Mesendoderm (in vitro differentiated cells): ENCODE data around the gene TMEM175.
"Not testable (repeated sequence)": the region's sequence is repeated elsewhere in the genome, so short reads cannot be mapped to it uniquely, and the experiment has no call there.

Experiments
- DNase-seq: peaks from one replicate; pipeline ENCODE4 v3.0.0; 2013
- H2AK5ac ChIP-seq: 2 replicates; pipeline ENCODE4 v1.6.1; 2013; ENCODE audit warnings: low read length, inconsistent platforms
- H2BK120ac ChIP-seq: 2 replicates; pipeline ENCODE4 v1.6.1; 2013; ENCODE audit warnings: low read depth, mild to moderate bottlenecking, low read length, moderate library complexity, mixed read lengths
- H2BK15ac ChIP-seq: replicated peaks from 2 replicates; pipeline ENCODE4 v1.6.1; 2013; ENCODE audit warnings: low read depth, mild to moderate bottlenecking, moderate library complexity
- H2BK5ac ChIP-seq: 2 replicates; pipeline ENCODE4 v1.6.1; 2013; ENCODE audit warnings: low read length, inconsistent platforms
- H3K18ac ChIP-seq: 2 replicates; pipeline ENCODE4 v1.6.1; 2013; ENCODE audit warnings: mild to moderate bottlenecking, low read length, mixed read lengths
- H3K23ac ChIP-seq: one replicate; pipeline ENCODE4 v1.6.1; 2013; ENCODE audit warnings: low read length
- H3K27ac ChIP-seq: 2 replicates; pipeline ENCODE4 v1.5.1; 2013; ENCODE audit warnings: low read depth, mild to moderate bottlenecking, inconsistent platforms, low read length, moderate library complexity
- H3K27me3 ChIP-seq: 2 replicates; pipeline ENCODE4 v1.6.1; 2013; ENCODE audit warnings: low read length, control low read depth, mild to moderate bottlenecking, inconsistent platforms; ENCODE audit not compliant: insufficient read depth, poor library complexity
- H3K36me3 ChIP-seq: 2 replicates; pipeline ENCODE4 v1.6.1; 2013; ENCODE audit warnings: low read length, inconsistent platforms; ENCODE audit not compliant: control insufficient read depth, insufficient read depth
- H3K4ac ChIP-seq: one replicate; pipeline ENCODE4 v1.6.1; 2013; ENCODE audit warnings: low read depth, mild to moderate bottlenecking, low read length, moderate library complexity
- H3K4me1 ChIP-seq: 2 replicates; pipeline ENCODE4 v1.6.1; 2013; ENCODE audit warnings: low read depth, low read length, inconsistent platforms; ENCODE audit not compliant: control insufficient read depth
- H3K4me2 ChIP-seq: 2 replicates; pipeline ENCODE4 v1.6.1; 2013; ENCODE audit warnings: low read length
- H3K4me3 ChIP-seq: 2 replicates; pipeline ENCODE4 v1.5.1; 2013; ENCODE audit warnings: mild to moderate bottlenecking, low read length
- H3K56ac ChIP-seq: one replicate; pipeline ENCODE4 v1.6.1; 2013; ENCODE audit warnings: low read length
- H3K79me1 ChIP-seq: 2 replicates; pipeline ENCODE4 v1.6.1; 2013; ENCODE audit warnings: low read length, inconsistent platforms
- H3K79me2 ChIP-seq: 2 replicates; pipeline ENCODE4 v1.6.1; 2013; ENCODE audit warnings: mild to moderate bottlenecking, low read length; ENCODE audit not compliant: control insufficient read depth, insufficient read depth
- H3K9ac ChIP-seq: 2 replicates; pipeline ENCODE4 v1.6.1; 2013; ENCODE audit warnings: low read length, inconsistent platforms
- H4K5ac ChIP-seq: one replicate; pipeline ENCODE4 v1.6.1; 2013; ENCODE audit warnings: low read length
- H4K8ac ChIP-seq: one replicate; pipeline ENCODE4 v1.6.1; 2013; ENCODE audit warnings: low read depth, mild to moderate bottlenecking, control low read depth, low read length, moderate library complexity
- WGBS: extraction: QIAGEN DNeasy Blood & Tissue Kit; methylation state at CpG from one replicate; pipeline ENCODE4 v1.1.7; 2013; ENCODE audit warnings: low lambda C conversion rate, missing lambda C conversion rate; ENCODE audit not compliant: insufficient coverage; ENCODE audit errors: extremely low coverage; 5-methylcytosine and 5-hydroxymethylcytosine counted together

The TMEM175 gene

DNA sequence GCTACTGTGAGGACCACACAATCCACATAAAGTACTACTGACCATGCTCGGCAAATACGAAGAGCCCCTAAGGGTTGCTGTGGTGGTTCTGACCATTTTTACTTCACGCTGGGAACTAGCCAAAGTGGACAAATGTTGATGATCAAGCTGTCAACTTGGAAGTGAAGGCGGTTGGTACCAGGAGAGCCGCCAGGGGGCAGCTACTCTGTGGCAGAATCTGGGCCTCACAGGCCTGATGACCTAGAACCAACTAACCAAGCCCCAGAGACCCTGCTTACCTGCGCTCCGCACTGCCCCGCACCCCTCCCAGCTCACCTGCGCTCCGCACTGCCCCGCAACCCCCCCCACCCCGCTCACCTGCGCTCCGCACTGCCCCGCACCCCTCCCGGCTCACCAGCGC is 5.7 kb upstream of the TMEM175 start:
- Histone ChIP-seq H2AK5ac (no peak overlapping the region), H2BK5ac (no peak overlapping the region), H3K23ac (no peak overlapping the region), H4K5ac (no peak overlapping the region), H3K9ac (no peak overlapping the region), H3K56ac (no peak overlapping the region), H3K4ac (no peak overlapping the region), H3K27me3 (no peaks in the 10 kb centered on the region), H2BK15ac (no peak overlapping the region), H3K79me1 (peaks cover 26% of the 10 kb centered on the region), H3K4me1 (peaks cover 4% of the 10 kb centered on the region), H3K18ac (no peak overlapping the region), H3K36me3 (no peaks in the 10 kb centered on the region), H2BK120ac (no peak overlapping the region), H3K4me3 (no peak overlapping the region), H4K8ac (no peak overlapping the region), H3K4me2 (no peak overlapping the region), H3K79me2 (peaks cover 51% of the 10 kb centered on the region), H3K27ac (no peak overlapping the region)
- no CpG with 5 or more reads among the region's 17 CpGs for WGBS
- DNase-seq = peak; percentile 73

DNA sequence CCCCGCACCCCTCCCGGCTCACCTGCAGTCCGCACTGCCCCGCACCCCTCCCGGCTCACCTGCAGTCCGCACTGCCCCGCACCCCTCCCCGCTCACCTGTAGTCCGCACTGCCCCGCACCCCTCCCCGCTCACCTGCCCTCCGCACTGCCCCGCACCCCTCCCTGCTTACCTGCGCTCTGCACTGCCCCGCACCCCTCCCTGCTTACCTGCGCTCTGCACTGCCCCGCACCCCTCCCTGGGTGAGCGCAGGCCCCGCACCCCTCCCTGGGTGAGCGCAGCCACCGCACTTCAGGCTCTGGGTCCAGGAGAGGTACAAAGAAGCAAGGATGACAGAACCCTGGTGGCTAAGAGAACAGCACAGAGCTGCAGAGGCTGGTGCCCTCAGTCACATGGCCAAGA is 4.7 kb upstream of the TMEM175 start:
- DNase-seq, H3K23ac ChIP-seq, H2BK120ac ChIP-seq, H3K27me3 ChIP-seq, H2AK5ac ChIP-seq, H3K56ac ChIP-seq, H4K5ac ChIP-seq, H3K4me2 ChIP-seq, H3K9ac ChIP-seq, H3K4me1 ChIP-seq, H3K4me3 ChIP-seq, H4K8ac ChIP-seq, H3K18ac ChIP-seq, H3K27ac ChIP-seq, H2BK5ac ChIP-seq, H3K4ac ChIP-seq, H2BK15ac ChIP-seq, H3K36me3 ChIP-seq: not testable (repeated sequence)
- Histone ChIP-seq H3K79me1 (peaks cover 28% of the 10 kb centered on the region), H3K79me2 (peaks cover 51% of the 10 kb centered on the region)
- WGBS = no CpG with 5 or more reads among the region's 21 CpGs

DNA sequence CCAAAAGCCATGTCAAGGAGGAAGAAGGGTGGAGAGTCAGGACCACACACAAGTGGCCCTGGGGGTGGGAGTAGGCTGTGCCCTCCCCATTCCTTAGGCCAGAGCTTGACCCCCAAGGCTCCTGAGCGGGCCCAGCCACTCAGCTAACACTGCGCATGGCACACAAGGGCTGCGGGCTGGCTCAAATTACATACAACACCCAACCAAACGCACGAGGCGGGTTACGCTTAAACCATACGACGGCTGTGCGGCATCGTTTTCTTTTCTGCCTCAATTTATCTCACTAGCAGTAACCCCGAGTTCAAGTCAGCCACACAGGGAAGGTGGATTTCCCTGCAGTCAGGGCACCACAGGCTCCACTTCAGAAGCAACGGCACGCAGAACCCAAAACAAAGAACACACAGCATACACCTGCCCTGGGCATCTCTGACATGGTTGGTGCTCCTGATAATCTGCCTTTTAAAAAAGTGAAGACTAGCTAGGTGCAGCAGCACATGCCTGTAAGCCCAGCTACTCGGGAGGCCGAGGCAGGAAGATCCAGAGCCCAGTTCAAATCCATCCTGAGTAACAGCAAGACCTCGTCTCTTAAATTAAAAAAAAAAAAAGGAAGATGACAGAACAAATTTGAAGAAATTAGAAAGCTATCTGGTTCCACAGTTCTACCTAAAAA is 3.0 kb upstream of the TMEM175 start:
- Histone ChIP-seq H3K23ac (no peak overlapping the region), H3K27ac (no peak overlapping the region), H3K18ac (no peak overlapping the region), H2BK120ac (no peak overlapping the region), H2AK5ac (no peak overlapping the region), H4K8ac (no peak overlapping the region), H3K56ac (no peak overlapping the region), H3K79me1 (peaks cover 25% of the 10 kb centered on the region), H3K27me3 (no peaks in the 10 kb centered on the region), H3K4ac (no peak overlapping the region), H3K9ac (no peak overlapping the region), H2BK5ac (no peak overlapping the region), H3K4me3 (no peak overlapping the region), H3K4me2 (no peak overlapping the region), H3K4me1 (peaks cover 4% of the 10 kb centered on the region), H3K79me2 (peaks cover 42% of the 10 kb centered on the region), H2BK15ac (no peak overlapping the region), H4K5ac (no peak overlapping the region), H3K36me3 (no peaks in the 10 kb centered on the region)
- no CpG with 5 or more reads among the region's 17 CpGs for whole genome bisulfite sequencing
- DNase-seq = no peak

DNA sequence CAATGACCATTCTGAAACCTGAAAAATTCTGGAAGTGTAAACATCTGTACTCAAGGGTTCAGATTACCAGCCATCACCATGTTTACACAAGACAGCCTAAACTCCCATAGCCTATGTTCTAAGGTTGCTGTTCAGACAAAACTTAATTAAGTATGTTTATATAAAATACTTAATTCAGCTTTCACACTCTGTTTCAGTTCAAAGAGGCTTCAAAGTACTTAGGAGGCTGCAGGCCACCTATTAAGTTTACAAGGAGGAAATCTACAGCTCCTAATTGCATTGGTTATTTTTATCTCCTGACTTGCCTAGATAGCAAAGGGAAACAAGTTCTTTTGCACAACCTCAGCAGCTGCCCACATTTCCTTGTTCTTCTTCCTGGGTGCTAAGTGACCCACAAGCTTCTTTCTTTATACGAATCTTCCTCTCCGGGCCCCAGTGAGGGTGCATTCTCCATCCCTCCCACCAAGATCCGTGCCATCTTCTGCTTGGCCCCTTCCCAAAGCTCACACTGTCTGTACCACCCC is 2.2 kb upstream of the TMEM175 start:
- Histone ChIP-seq H3K27me3 (no peaks in the 10 kb centered on the region), H2BK5ac (no peak overlapping the region), H3K27ac (no peak overlapping the region), H3K23ac (no peak overlapping the region), H3K36me3 (no peaks in the 10 kb centered on the region), H4K8ac (no peak overlapping the region), H3K18ac (no peak overlapping the region), H2BK120ac (no peak overlapping the region), H3K4me2 (no peak overlapping the region), H3K79me1 (peaks cover 24% of the 10 kb centered on the region), H3K4ac (no peak overlapping the region), H3K56ac (no peak overlapping the region), H3K4me3 (no peak overlapping the region), H3K9ac (no peak overlapping the region), H2AK5ac (no peak overlapping the region), H2BK15ac (no peak overlapping the region), H3K4me1 (peaks cover 4% of the 10 kb centered on the region), H4K5ac (no peak overlapping the region), H3K79me2 (peaks cover 35% of the 10 kb centered on the region)
- no peak for DNase-seq
- WGBS = no CpG with 5 or more reads among the region's 3 CpGs

DNA sequence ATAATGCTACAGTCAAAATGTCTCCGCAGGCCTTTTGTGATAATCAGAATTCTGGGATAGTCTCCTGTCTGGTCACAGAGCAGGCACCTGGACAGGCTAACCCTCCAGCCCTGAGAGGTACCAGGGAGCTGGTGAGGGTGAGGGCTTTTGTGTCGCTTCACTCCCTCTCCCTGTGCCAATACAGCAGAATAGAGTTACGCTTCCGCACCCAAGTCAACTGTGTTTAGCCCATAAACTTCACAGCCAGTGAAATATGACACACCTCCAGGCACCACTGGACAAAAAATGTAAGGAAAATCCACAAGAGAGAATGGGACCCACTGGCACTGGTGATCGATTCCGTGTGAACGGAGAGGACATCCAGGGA is 1.4 kb upstream of the TMEM175 start:
- H3K4ac ChIP-seq = no peak overlapping the region
- no CpG with 5 or more reads among the region's 7 CpGs for WGBS

More for the DNA sequence above, 1.4 kb upstream of the TMEM175 start:
- Histone ChIP-seq H2AK5ac (no peak overlapping the region), H4K8ac (no peak overlapping the region), H3K79me2 (peaks cover 28% of the 10 kb centered on the region), H3K4me3 (no peak overlapping the region), H3K4me1 (peaks cover 4% of the 10 kb centered on the region), H4K5ac (no peak overlapping the region), H2BK15ac (no peak overlapping the region), H2BK5ac (no peak overlapping the region), H3K27ac (no peak overlapping the region), H3K79me1 (peaks cover 18% of the 10 kb centered on the region), H3K9ac (peak overlapping the region; percentile 89), H3K56ac (peak overlapping the region; percentile 90), H3K18ac (no peak overlapping the region), H3K27me3 (no peaks in the 10 kb centered on the region), H3K36me3 (no peaks in the 10 kb centered on the region), H3K4me2 (peak overlapping the region; percentile 85), H2BK120ac (no peak overlapping the region), H3K23ac (no peak overlapping the region)
- DNase-seq = no peak
